Neural crest cell (in vitro differentiated cells): ENCODE results near the gene MGAT5B. TPM values are rescaled to one million over a fixed set of nuclear protein-coding genes. Genes with fewer than 3 reads are reported as not detected.

Experiments used
- DNase-seq: peaks from one replicate; pipeline ENCODE4 v3.0.0; 2021; ENCODE audit warnings: low read depth, mixed read lengths, low spot score
- H3K27ac Mint-ChIP-seq: one replicate; pipeline ENCODE4 v1.8.0; 2021; ENCODE audit warnings: mild to moderate bottlenecking, mixed read lengths; ENCODE audit not compliant: unreplicated experiment
- H3K27me3 Mint-ChIP-seq: 2 replicates; pipeline ENCODE4 v1.8.0; 2021; ENCODE audit warnings: low read depth, mild to moderate bottlenecking, mixed read lengths
- H3K36me3 Mint-ChIP-seq: 2 replicates; pipeline ENCODE4 v1.8.0; 2021; ENCODE audit warnings: low read depth, mild to moderate bottlenecking, mixed read lengths
- H3K4me1 Mint-ChIP-seq: 2 replicates; pipeline ENCODE4 v1.8.0; 2021; ENCODE audit warnings: mixed read lengths
- H3K4me3 Mint-ChIP-seq: one replicate; pipeline ENCODE4 v1.8.0; 2021; ENCODE audit warnings: mild to moderate bottlenecking, mixed read lengths
- H3K9me3 Mint-ChIP-seq: 2 replicates; pipeline ENCODE4 v1.8.0; 2021; ENCODE audit warnings: mixed read lengths
- total RNA-seq: library from RNA; stranded (reverse); gene quantifications from 2 replicates; pipeline ENCODE4 v1.2.1, GENCODE V29; 2021
- TF ChIP-seq, protein P1 (sequence below): fragments of 200-600 bp; sonication (generic); conservative IDR thresholded peaks from 2 replicates; pipeline ENCODE4 v1.5.0; 2021; ENCODE audit warnings: antibody characterized with exemption, mild to moderate bottlenecking

The MGAT5B gene
- total RNA-seq, 1 donor from 2014 or later = 14.6 TPM

DNA sequence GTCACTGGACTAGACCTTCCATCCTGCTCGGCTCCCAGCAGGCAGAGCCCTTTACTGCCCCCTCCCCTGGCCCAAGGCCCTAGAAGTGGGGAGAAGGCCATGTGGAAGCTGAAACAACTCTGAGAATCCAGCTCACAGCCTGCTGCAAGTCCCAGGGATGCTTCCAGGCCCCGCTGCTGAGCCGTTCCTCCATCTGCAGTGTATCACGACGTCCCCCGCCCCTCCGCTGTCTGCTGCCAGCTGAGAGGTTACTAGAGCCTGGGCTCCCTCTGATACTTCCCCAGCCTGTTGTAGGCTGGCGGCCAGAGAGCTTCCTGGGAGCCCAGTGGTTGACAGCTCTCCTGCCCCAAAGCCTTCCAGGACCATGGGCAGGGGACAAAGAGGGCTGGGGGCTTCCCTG, 118.2 kb downstream of the MGAT5B start:
- Mint-ChIP-seq H3K27ac (no peak overlapping the region), H3K4me3 (no peak overlapping the region), H3K4me1 (peaks cover 27% of the 10 kb centered on the region), H3K9me3 (no peaks in the 10 kb centered on the region), H3K27me3 (no peaks in the 10 kb centered on the region), H3K36me3 (no peaks in the 10 kb centered on the region)
- TF ChIP-seq, protein P1, sequence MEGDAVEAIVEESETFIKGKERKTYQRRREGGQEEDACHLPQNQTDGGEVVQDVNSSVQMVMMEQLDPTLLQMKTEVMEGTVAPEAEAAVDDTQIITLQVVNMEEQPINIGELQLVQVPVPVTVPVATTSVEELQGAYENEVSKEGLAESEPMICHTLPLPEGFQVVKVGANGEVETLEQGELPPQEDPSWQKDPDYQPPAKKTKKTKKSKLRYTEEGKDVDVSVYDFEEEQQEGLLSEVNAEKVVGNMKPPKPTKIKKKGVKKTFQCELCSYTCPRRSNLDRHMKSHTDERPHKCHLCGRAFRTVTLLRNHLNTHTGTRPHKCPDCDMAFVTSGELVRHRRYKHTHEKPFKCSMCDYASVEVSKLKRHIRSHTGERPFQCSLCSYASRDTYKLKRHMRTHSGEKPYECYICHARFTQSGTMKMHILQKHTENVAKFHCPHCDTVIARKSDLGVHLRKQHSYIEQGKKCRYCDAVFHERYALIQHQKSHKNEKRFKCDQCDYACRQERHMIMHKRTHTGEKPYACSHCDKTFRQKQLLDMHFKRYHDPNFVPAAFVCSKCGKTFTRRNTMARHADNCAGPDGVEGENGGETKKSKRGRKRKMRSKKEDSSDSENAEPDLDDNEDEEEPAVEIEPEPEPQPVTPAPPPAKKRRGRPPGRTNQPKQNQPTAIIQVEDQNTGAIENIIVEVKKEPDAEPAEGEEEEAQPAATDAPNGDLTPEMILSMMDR = no peak
- DNase-seq = no peak

DNA sequence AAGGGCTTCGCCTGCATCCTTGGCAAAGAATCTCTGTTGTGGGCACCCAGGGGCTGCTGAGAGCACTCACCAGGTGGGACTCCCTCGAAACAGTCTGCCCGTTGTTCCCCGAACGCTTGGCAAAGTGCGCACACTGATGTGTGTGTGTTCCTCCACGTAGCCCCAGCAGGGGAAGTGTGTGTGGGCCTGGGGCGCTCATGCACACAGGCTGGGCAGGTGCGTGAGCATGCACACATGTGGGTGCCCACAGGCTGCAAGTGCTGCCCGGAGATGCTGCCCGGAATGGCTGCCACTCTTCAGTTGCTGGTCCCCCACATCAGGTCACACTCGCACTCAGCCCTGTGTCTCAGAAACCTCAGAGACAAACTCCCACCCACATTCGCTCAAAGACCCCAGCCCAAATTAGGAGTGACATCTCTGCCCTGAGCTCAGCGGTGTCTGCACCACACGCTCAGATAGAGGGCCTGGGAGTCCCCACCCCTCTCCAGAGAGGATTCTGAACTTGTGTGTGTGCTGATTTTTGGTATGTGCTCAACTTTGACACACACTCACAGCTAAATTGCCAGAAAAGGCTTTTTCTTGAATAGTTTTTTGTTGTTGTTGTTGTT, 119.4 kb downstream of the MGAT5B start:
- no peaks in the 10 kb centered on the region for H3K9me3 Mint-ChIP-seq

DNA sequence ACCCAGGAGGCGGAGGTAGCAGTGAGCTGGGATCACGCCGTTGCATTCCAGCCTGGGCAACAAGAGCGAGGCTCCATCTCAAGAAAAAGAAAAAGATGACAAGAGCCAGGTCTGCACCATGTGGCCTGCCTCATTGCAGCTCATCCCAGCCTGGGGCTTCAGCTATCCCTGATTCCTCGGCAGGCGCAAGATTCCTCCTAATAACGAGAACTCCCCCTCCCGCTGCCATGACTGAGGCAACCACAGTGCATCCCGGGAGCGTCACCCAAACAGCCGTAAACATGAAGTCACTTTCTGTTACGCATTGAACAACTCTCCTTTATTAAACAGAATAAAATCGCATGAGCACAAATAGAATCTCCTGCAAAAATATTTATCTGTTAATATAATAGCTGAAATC, 120.6 kb downstream of the MGAT5B start:
- Mint-ChIP-seq H3K4me3 (no peak overlapping the region), H3K27me3 (no peaks in the 10 kb centered on the region), H3K36me3 (no peaks in the 10 kb centered on the region), H3K27ac (no peak overlapping the region), H3K4me1 (peaks cover 20% of the 10 kb centered on the region), H3K9me3 (no peaks in the 10 kb centered on the region)
- DNase-seq = no peak
- TF ChIP-seq, protein P1 = no peak

More for the DNA sequence above, 119.4 kb downstream of the MGAT5B start:
- Mint-ChIP-seq H3K4me1 (peaks cover 21% of the 10 kb centered on the region), H3K36me3 (no peaks in the 10 kb centered on the region), H3K27me3 (no peaks in the 10 kb centered on the region), H3K27ac (no peak overlapping the region), H3K4me3 (no peak overlapping the region)
- DNase-seq = no peak
- TF ChIP-seq, protein P1 = no peak

DNA sequence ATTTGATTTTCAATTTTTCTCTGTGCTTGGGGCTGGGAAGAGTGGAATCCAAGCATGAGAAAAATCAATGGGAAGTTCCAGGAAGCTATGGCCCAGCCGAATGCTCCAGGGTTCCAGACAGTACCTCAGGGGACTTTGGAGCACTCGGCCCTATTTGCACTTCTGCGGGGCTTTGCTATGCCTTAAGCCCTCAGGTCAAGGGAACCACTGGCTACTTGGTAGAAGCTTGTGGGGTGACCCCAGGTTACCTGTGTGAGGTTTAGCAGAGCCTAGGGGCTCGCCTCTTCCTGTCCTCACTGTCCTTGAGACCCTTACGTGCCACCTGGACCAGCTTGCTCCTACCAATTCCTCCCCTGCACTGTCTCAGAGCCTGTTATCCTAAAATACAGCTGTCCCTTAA, 121.3 kb downstream of the MGAT5B start:
- DNase-seq = no peak
- Mint-ChIP-seq H3K27me3 (no peaks in the 10 kb centered on the region), H3K4me3 (no peak overlapping the region), H3K36me3 (no peaks in the 10 kb centered on the region), H3K9me3 (no peaks in the 10 kb centered on the region), H3K4me1 (peaks cover 28% of the 10 kb centered on the region), H3K27ac (no peak overlapping the region)
- TF ChIP-seq, protein P1 = no peak

DNA sequence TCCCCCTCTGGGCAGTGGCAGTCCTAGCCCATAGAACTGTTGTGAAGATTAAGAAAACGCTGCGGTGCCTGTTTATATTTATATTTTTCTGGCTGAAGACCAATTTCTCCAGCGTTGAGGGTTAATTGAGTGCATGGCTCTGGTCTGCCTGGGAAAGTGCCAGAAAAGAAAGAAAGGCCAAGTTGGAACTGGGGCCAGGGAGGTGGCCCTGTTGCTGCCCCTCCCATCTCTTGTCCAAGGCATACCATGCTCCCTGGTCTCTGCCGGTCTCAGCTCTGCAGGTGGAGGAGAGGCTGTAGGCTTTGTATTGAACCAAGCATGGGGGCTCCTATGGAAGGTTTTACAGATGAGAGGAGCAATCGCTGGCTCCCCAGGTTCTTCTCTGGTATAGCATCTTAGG, 124.7 kb downstream of the MGAT5B start:
- H3K4me1 Mint-ChIP-seq = peaks cover 27% of the 10 kb centered on the region
- no peaks in the 10 kb centered on the region for H3K9me3 Mint-ChIP-seq
- no peak for DNase-seq
- H3K27ac Mint-ChIP-seq = no peak overlapping the region
- H3K4me3 Mint-ChIP-seq = no peak overlapping the region
- no peaks in the 10 kb centered on the region for H3K36me3 Mint-ChIP-seq
- peaks cover 3% of the 10 kb centered on the region for H3K27me3 Mint-ChIP-seq
- TF ChIP-seq, protein P1 = no peak
